ENCODE measurements around the gene UBE3D.

DNA sequence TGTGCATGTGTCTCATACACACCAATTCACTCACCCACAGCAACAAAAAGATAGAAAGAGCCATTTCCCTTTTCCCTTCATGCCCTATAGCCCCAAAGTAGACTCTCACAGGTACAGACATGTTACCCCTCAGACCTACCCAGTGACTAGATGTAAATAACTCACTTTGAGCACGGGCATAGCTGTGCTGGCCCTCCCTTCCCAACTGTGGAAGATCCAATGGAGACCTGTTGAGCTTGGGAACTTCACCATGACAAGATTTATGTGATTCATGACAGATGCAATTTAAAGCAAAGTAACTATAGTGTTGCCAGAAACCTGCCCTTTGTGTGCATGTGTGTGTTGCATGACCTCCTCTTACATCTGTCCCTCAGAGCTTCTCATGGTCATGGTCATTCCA lies 175.4 kb downstream of the UBE3D start:
- TF ChIP-seq, protein P1, sequence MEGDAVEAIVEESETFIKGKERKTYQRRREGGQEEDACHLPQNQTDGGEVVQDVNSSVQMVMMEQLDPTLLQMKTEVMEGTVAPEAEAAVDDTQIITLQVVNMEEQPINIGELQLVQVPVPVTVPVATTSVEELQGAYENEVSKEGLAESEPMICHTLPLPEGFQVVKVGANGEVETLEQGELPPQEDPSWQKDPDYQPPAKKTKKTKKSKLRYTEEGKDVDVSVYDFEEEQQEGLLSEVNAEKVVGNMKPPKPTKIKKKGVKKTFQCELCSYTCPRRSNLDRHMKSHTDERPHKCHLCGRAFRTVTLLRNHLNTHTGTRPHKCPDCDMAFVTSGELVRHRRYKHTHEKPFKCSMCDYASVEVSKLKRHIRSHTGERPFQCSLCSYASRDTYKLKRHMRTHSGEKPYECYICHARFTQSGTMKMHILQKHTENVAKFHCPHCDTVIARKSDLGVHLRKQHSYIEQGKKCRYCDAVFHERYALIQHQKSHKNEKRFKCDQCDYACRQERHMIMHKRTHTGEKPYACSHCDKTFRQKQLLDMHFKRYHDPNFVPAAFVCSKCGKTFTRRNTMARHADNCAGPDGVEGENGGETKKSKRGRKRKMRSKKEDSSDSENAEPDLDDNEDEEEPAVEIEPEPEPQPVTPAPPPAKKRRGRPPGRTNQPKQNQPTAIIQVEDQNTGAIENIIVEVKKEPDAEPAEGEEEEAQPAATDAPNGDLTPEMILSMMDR (IDR thresholded peaks at IDR 0.05; ENCODE audit: insufficient read depth, low read depth, low read length): no peak
- no peak for TF ChIP-seq EZH2 (IDR thresholded peaks at IDR 0.05; ENCODE audit: insufficient read depth, low read length)
